HCT116 (cell line): ENCODE results near the gene CLCA2. TPM values are rescaled to one million over a fixed set of nuclear protein-coding genes. Genes with fewer than 3 reads are reported as not detected.

Experiments used
- ATAC-seq: fragments of 200-7000 bp; cut with Tn5 transposase; 2 replicates; pipeline ENCODE4 v1.9.1; 2020; ENCODE audit warnings: mild to moderate bottlenecking, moderate library complexity
- BruUV-seq: library from RNA; stranded (reverse); fragments of 400-500 nt; replicated peaks from 2 replicates; lab custom pipeline; 2021; lab: Mats Ljungman, UMichigan
- CTCF ChIA-PET: fragments of 300-600 bp; sonication (Branson Sonifier 250); formaldehyde crosslinking; loops from one replicate; lab custom pipeline; 2021; ENCODE audit warnings: antibody characterized with exemption; lab: Charles Lee
- POLR2A ChIA-PET: fragments of 300-600, 350-600 bp; sonication (Branson Sonifier 250); formaldehyde crosslinking; loops from one replicate; lab custom pipeline; 2021; ENCODE audit warnings: antibody characterized with exemption; lab: Charles Lee
- RAD21 ChIA-PET, 2 experiments: fragments of 300-600 bp; sonication (Branson Sonifier 250); formaldehyde crosslinking; loops; one replicate each; lab custom pipeline; 2023; ENCODE audit warnings: low total read pairs in 2 of 2; ENCODE audit not compliant: uncharacterized antibody in 2 of 2, unreplicated experiment in 2 of 2, low non-redundant PET in 1 of 2; lab: Charles Lee
- DNase-seq: peaks from one replicate; pipeline ENCODE4 v3.0.0-alpha.2; 2010; ENCODE audit warnings: low read depth, low spot score
- H2AFZ ChIP-seq: fragments of 200-600 bp; shearing (Covaris generic), sonication (generic); 2 replicates; pipeline ENCODE4 v1.6.1; 2017; ENCODE audit warnings: low read depth, mixed run types, mixed read lengths, antibody characterized with exemption, low read length; ENCODE audit not compliant: poor library complexity, severe bottlenecking
- H3K27ac ChIP-seq: 2 replicates; pipeline ENCODE4 v1.5.1; 2012; ENCODE audit warnings: low read depth, low read length
- H3K27me3 ChIP-seq: fragments of 200-600 bp; sonication (generic); 2 replicates; pipeline ENCODE4 v1.6.1; 2016; ENCODE audit warnings: mixed run types, low read length, mixed read lengths; ENCODE audit not compliant: insufficient read depth
- H3K36me3 ChIP-seq, 2 experiments: fragments of 200-500 bp in 1 of 2; fragments of 200-600 bp in 1 of 2; sonication (Bioruptor generic) in 1 of 2; sonication (generic) in 1 of 2; 2 replicates each; pipeline versions ENCODE4 v1.5.1 to v1.6.1; 2014 to 2016; ENCODE audit warnings: low read length in 2 of 2, inconsistent platforms in 1 of 2, mixed read lengths in 1 of 2, mixed run types in 1 of 2; ENCODE audit not compliant: insufficient read depth in 2 of 2, control insufficient read depth in 1 of 2
- H3K4me1 ChIP-seq, 2 experiments: fragments of 200-600 bp in 1 of 2; sonication (generic) in 1 of 2; 2 replicates each; pipeline versions ENCODE4 v1.5.1 to v1.6.1; 2012 to 2017; ENCODE audit warnings: low read length in 2 of 2, inconsistent platforms in 1 of 2, mild to moderate bottlenecking in 1 of 2, mixed read lengths in 1 of 2, mixed run types in 1 of 2, moderate library complexity in 1 of 2; ENCODE audit not compliant: insufficient read depth in 2 of 2, control insufficient read depth in 1 of 2
- H3K4me2 ChIP-seq: fragments of 200-600 bp; sonication (generic); 2 replicates; pipeline ENCODE4 v1.6.1; 2017; ENCODE audit warnings: mixed run types, low read length, mixed read lengths
- H3K4me3 ChIP-seq, 2 experiments: fragments of 200-600 bp in 1 of 2; sonication (generic) in 1 of 2; replicated peaks in 1 of 2; 2 replicates each; pipeline ENCODE4 v1.5.1; 2011 to 2016; ENCODE audit warnings: low read length in 2 of 2, control low read depth in 1 of 2, low read depth in 1 of 2, mild to moderate bottlenecking in 1 of 2, mixed read lengths in 1 of 2, mixed run types in 1 of 2
- H3K79me2 ChIP-seq: fragments of 200-600 bp; sonication (generic); 2 replicates; pipeline ENCODE4 v1.6.1; 2017; ENCODE audit warnings: mild to moderate bottlenecking, mixed run types, low read length, moderate library complexity, mixed read lengths; ENCODE audit not compliant: insufficient read depth
- H3K9ac ChIP-seq: fragments of 200-600 bp; sonication (generic); 2 replicates; pipeline ENCODE4 v1.6.1; 2016; ENCODE audit warnings: low read length, mixed read lengths
- H3K9me2 ChIP-seq: fragments of 200-600 bp; sonication (generic), shearing (Covaris generic); 2 replicates; pipeline ENCODE4 v1.6.1; 2017; ENCODE audit warnings: mixed run types, mild to moderate bottlenecking, moderate library complexity; ENCODE audit not compliant: insufficient read depth
- H3K9me3 ChIP-seq, 2 experiments: fragments of 200-500 bp in 1 of 2; fragments of 200-600 bp in 1 of 2; sonication (Bioruptor generic) in 1 of 2; sonication (generic) in 1 of 2; 2 replicates each; pipeline ENCODE4 v1.6.1; 2014 to 2017; ENCODE audit warnings: low read length in 2 of 2, mixed read lengths in 2 of 2, inconsistent platforms in 1 of 2, low read depth in 1 of 2, mild to moderate bottlenecking in 1 of 2, mixed run types in 1 of 2, moderate library complexity in 1 of 2; ENCODE audit not compliant: control insufficient read depth in 1 of 2, insufficient read depth in 1 of 2
- H4K20me1 ChIP-seq: fragments of 200-600 bp; sonication (generic), shearing (Covaris generic); 2 replicates; pipeline ENCODE4 v1.6.1; 2017; ENCODE audit warnings: mixed run types, mild to moderate bottlenecking, moderate library complexity; ENCODE audit not compliant: insufficient read depth
- CEBPB ChIP-seq: IDR thresholded peaks from 2 replicates; pipeline ENCODE4 v1.6.1; 2012; ENCODE audit warnings: low read depth
- EGR1 ChIP-seq: IDR thresholded peaks from 2 replicates; pipeline ENCODE4 v1.6.1; 2012; ENCODE audit warnings: low read depth
- EZH2 ChIP-seq: fragments of 200-600 bp; sonication (generic); IDR thresholded peaks from 2 replicates; pipeline ENCODE4 v1.6.1; 2017; ENCODE audit warnings: antibody characterized with exemption, mixed run types
- EZH2phosphoT487 ChIP-seq: fragments of 200-600 bp; IDR thresholded peaks from 2 replicates; pipeline ENCODE4 v1.6.1; 2018; ENCODE audit warnings: antibody characterized with exemption, borderline replicate concordance
- FOSL1 ChIP-seq: IDR thresholded peaks from 2 replicates; pipeline ENCODE4 v1.6.1; 2012; ENCODE audit warnings: low read depth
- JUND ChIP-seq: IDR thresholded peaks from 2 replicates; pipeline ENCODE4 v1.6.1; 2012
- POLR2A ChIP-seq: IDR thresholded peaks from 2 replicates; pipeline ENCODE4 v1.7.0; 2011; ENCODE audit warnings: borderline replicate concordance; ENCODE audit not compliant: insufficient read depth, insufficient read length; ENCODE audit errors: extremely low read depth
- POLR2AphosphoS5 ChIP-seq: IDR thresholded peaks from 2 replicates; pipeline ENCODE4 v1.6.1; 2011; ENCODE audit warnings: mild to moderate bottlenecking, low read depth, low read length, moderate library complexity
- RAD21 ChIP-seq: IDR thresholded peaks from 2 replicates; pipeline ENCODE4 v1.6.1; 2012; ENCODE audit warnings: low read depth, mild to moderate bottlenecking
- SP1 ChIP-seq: IDR thresholded peaks from 2 replicates; pipeline ENCODE4 v1.6.1; 2012; ENCODE audit warnings: low read depth
- SRF ChIP-seq: IDR thresholded peaks from 2 replicates; pipeline ENCODE4 v1.6.1; 2012; ENCODE audit warnings: low read depth
- TCF7L2 ChIP-seq: IDR thresholded peaks from 2 replicates; pipeline ENCODE4 v1.7.0; 2011; ENCODE audit warnings: borderline replicate concordance, inconsistent platforms; ENCODE audit not compliant: insufficient read depth, insufficient read length; ENCODE audit errors: extremely low read depth
- YY1 ChIP-seq: IDR thresholded peaks from 2 replicates; pipeline ENCODE4 v1.6.1; 2011; ENCODE audit warnings: low read length, low read depth, moderate library complexity, mild to moderate bottlenecking; ENCODE audit not compliant: insufficient replicate concordance; ENCODE audit errors: extremely low read depth
- ZFX ChIP-seq: fragments of 450-650 bp; IDR thresholded peaks from 2 replicates; pipeline ENCODE4 v1.6.1; 2017
- ZNF274 ChIP-seq: fragments of 200-500 bp; sonication (Bioruptor generic); IDR thresholded peaks from 2 replicates; pipeline ENCODE4 v1.6.1; 2014; ENCODE audit warnings: mild to moderate bottlenecking, low read depth, low read length, inconsistent platforms
- intact Hi-C: fragments of 100-400 bp; cut with micrococcal nuclease; formaldehyde crosslinking; loops from 2 replicates; pipeline ENCODE4 v1.10.0; 2022
- total RNA-seq: library from RNA; stranded (reverse); gene quantifications from one replicate; pipeline ENCODE4 v1.2.1, GENCODE V29; 2021; ENCODE audit not compliant: unreplicated experiment
- TF ChIP-seq, protein P1 (sequence below): IDR thresholded peaks from 2 replicates; pipeline ENCODE4 v1.6.1; 2011; ENCODE audit warnings: mild to moderate bottlenecking, low read length, moderate library complexity; ENCODE audit not compliant: insufficient replicate concordance; ENCODE audit errors: extremely low read depth
- TF ChIP-seq, protein P2 (sequence below): IDR thresholded peaks from 2 replicates; pipeline ENCODE4 v1.6.1; 2012
- TF ChIP-seq, protein P3 (sequence below), 3 experiments: fragments of 200-600 bp in 1 of 3; sonication (generic) in 1 of 3; IDR thresholded peaks in 2 of 3; conservative IDR thresholded peaks in 1 of 3; 2 replicates each; pipeline ENCODE4 v1.5.1; 2012 to 2017; ENCODE audit warnings: low read depth in 2 of 3, low read length in 2 of 3, antibody characterized with exemption in 1 of 3, borderline replicate concordance in 1 of 3, control low read depth in 1 of 3, mild to moderate bottlenecking in 1 of 3, mixed read lengths in 1 of 3, mixed run types in 1 of 3, moderate library complexity in 1 of 3; ENCODE audit not compliant: insufficient read depth in 1 of 3

The CLCA2 gene
- total RNA-seq, 1 experiment from 2014 or later: not detected

DNA sequence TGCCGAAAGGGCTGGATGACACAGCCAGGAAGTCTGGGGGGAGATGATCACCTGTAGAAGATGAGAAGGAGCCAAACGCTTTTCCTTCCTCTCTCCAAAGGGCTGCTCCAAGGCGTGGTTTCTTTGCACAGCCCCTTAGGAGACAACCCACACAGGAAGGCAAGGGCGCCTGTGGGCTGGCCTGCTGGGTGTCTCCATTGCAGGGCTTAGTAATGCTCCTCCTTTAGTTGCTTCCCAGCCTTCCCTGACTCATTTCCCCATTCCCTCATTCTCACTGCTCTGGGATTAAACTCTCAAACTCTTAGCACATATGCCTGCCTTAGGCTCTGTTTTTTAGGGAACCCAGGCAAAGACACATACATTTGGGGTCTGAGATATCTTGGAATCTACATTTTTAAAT, 43.0 kb downstream of the CLCA2 start:
- no peaks in the 10 kb centered on the region for H3K36me3 ChIP-seq
- H3K27me3 ChIP-seq: no peaks in the 10 kb centered on the region
- H3K4me2 ChIP-seq: no peak overlapping the region
- no peak overlapping the region for H3K4me3 ChIP-seq
- BruUV-seq: no TSS peak
- H3K27ac ChIP-seq: no peak overlapping the region
- no peak overlapping the region for H3K9ac ChIP-seq
- H3K9me3 ChIP-seq: no peaks in the 10 kb centered on the region
- ChIA-PET RAD21 (no interaction called here), CTCF (no interaction called here), POLR2A (no interaction called here)
- no peaks in the 10 kb centered on the region for H4K20me1 ChIP-seq
- no peaks in the 10 kb centered on the region for H3K4me1 ChIP-seq
- H3K79me2 ChIP-seq: no peaks in the 10 kb centered on the region
- no peak overlapping the region for H2AFZ ChIP-seq
- intact Hi-C loops: no loop called here
- TF ChIP-seq, protein P1, sequence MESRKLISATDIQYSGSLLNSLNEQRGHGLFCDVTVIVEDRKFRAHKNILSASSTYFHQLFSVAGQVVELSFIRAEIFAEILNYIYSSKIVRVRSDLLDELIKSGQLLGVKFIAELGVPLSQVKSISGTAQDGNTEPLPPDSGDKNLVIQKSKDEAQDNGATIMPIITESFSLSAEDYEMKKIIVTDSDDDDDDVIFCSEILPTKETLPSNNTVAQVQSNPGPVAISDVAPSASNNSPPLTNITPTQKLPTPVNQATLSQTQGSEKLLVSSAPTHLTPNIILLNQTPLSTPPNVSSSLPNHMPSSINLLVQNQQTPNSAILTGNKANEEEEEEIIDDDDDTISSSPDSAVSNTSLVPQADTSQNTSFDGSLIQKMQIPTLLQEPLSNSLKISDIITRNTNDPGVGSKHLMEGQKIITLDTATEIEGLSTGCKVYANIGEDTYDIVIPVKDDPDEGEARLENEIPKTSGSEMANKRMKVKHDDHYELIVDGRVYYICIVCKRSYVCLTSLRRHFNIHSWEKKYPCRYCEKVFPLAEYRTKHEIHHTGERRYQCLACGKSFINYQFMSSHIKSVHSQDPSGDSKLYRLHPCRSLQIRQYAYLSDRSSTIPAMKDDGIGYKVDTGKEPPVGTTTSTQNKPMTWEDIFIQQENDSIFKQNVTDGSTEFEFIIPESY: no peak
- TF ChIP-seq, protein P2, sequence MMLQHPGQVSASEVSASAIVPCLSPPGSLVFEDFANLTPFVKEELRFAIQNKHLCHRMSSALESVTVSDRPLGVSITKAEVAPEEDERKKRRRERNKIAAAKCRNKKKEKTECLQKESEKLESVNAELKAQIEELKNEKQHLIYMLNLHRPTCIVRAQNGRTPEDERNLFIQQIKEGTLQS: no peak
- no peak for TF ChIP-seq POLR2AphosphoS5
- no peak for TF ChIP-seq SRF
- TF ChIP-seq RAD21: no peak
- no peak for TF ChIP-seq EGR1
- TF ChIP-seq EZH2phosphoT487: no peak
- TF ChIP-seq, protein P3, sequence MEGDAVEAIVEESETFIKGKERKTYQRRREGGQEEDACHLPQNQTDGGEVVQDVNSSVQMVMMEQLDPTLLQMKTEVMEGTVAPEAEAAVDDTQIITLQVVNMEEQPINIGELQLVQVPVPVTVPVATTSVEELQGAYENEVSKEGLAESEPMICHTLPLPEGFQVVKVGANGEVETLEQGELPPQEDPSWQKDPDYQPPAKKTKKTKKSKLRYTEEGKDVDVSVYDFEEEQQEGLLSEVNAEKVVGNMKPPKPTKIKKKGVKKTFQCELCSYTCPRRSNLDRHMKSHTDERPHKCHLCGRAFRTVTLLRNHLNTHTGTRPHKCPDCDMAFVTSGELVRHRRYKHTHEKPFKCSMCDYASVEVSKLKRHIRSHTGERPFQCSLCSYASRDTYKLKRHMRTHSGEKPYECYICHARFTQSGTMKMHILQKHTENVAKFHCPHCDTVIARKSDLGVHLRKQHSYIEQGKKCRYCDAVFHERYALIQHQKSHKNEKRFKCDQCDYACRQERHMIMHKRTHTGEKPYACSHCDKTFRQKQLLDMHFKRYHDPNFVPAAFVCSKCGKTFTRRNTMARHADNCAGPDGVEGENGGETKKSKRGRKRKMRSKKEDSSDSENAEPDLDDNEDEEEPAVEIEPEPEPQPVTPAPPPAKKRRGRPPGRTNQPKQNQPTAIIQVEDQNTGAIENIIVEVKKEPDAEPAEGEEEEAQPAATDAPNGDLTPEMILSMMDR (IDR thresholded peaks at IDR 0.05 in 2 of 3, conservative IDR thresholded peaks at IDR 0.05 in 1 of 3; ENCODE audit: borderline replicate concordance in 1 of 3, insufficient read depth in 1 of 3, low read depth in 2 of 3, low read length in 2 of 3): no peak
- TF ChIP-seq YY1: no peak
- TF ChIP-seq POLR2A: no peak
- no peak for TF ChIP-seq ZFX
- TF ChIP-seq EZH2: no peak
- TF ChIP-seq SP1: no peak
- TF ChIP-seq CEBPB: no peak
- no peak for TF ChIP-seq JUND
- no peak for TF ChIP-seq TCF7L2
- TF ChIP-seq FOSL1: no peak
- no peak for TF ChIP-seq ZNF274
- no peak for DNase-seq
- no peaks in the 10 kb centered on the region for H3K9me2 ChIP-seq
- no peak for ATAC-seq
